Smooth muscle cell (in vitro differentiated cells): Measurements from ENCODE around the gene IQSEC2. TPM values are rescaled to one million over a fixed set of nuclear protein-coding genes. Genes with fewer than 3 reads are reported as not detected.

Source experiments
- DNase-seq: peaks from one replicate; lab custom pipeline; 2025; ENCODE audit not compliant: unreplicated experiment; lab: John Stamatoyannopoulos, UW
- H2AFZ ChIP-seq: fragments of 200-600 bp; sonication (generic); 2 replicates; pipeline ENCODE4 v1.6.0; 2016; ENCODE audit warnings: antibody characterized with exemption, low read depth, mild to moderate bottlenecking
- H3F3A ChIP-seq: fragments of 200-600 bp; sonication (generic); 2 replicates; pipeline ENCODE4 v1.6.0; 2017; ENCODE audit warnings: antibody characterized with exemption, low read depth
- H3K27ac ChIP-seq: fragments of 200-600 bp; sonication (generic); 2 replicates; pipeline ENCODE4 v1.5.1; 2016; ENCODE audit warnings: low read depth, mild to moderate bottlenecking
- H3K27me3 ChIP-seq: fragments of 200-600 bp; sonication (generic); 2 replicates; pipeline ENCODE4 v1.6.1; 2016; ENCODE audit warnings: low read depth, mild to moderate bottlenecking
- H3K36me3 ChIP-seq: fragments of 200-600 bp; sonication (generic); 2 replicates; pipeline ENCODE4 v1.5.1; 2016; ENCODE audit warnings: low read depth
- H3K4me1 ChIP-seq: fragments of 200-600 bp; sonication (generic); 2 replicates; pipeline ENCODE4 v1.5.1; 2016; ENCODE audit warnings: low read depth
- H3K4me2 ChIP-seq: fragments of 200-600 bp; sonication (generic); 2 replicates; pipeline ENCODE4 v1.6.0; 2016; ENCODE audit warnings: mild to moderate bottlenecking
- H3K4me3 ChIP-seq: fragments of 200-600 bp; sonication (generic); 2 replicates; pipeline ENCODE4 v1.5.1; 2016; ENCODE audit warnings: mild to moderate bottlenecking
- H3K79me2 ChIP-seq: fragments of 200-600 bp; sonication (generic); 2 replicates; pipeline ENCODE4 v1.6.0; 2016; ENCODE audit warnings: low read depth, mild to moderate bottlenecking
- H3K9ac ChIP-seq: fragments of 200-600 bp; sonication (generic); 2 replicates; pipeline ENCODE4 v1.6.0; 2016; ENCODE audit warnings: low read depth
- H3K9me3 ChIP-seq: fragments of 200-600 bp; sonication (generic); replicated peaks from 2 replicates; pipeline ENCODE4 v1.5.1; 2016; ENCODE audit warnings: low read depth
- H4K20me1 ChIP-seq: fragments of 200-600 bp; sonication (generic); 2 replicates; pipeline ENCODE4 v1.6.0; 2016; ENCODE audit warnings: low read depth
- WGBS: methylation state at CpG from one replicate; pipeline ENCODE4 v1.1.7; 2016; ENCODE audit warnings: low lambda C conversion rate; 5-methylcytosine and 5-hydroxymethylcytosine counted together
- polyA plus RNA-seq: library from polyadenylated mRNA; unstranded; fragments of >200 nt; fragmentation: Nextera tagmentation; extraction: Ambion mirVana; gene quantifications from 2 replicates; pipeline ENCODE4 v1.2.1, GENCODE V29; 2016
- total RNA-seq: library from RNA; depleted of rRNA; stranded (reverse); fragments of >200 nt; gene quantifications from 2 replicates; pipeline ENCODE4 v1.2.3, GENCODE V29; 2014
- TF ChIP-seq, protein P1 (sequence below): fragments of 200-600 bp; sonication (generic); IDR thresholded peaks from 2 replicates; pipeline ENCODE4 v1.5.1; 2017; ENCODE audit warnings: borderline replicate concordance, mild to moderate bottlenecking, antibody characterized with exemption; ENCODE audit not compliant: insufficient read depth, poor library complexity, severe bottlenecking

The IQSEC2 gene
- total and polyA plus RNA-seq, 2 experiments from 2014 or later = 4.2 to 6.9 TPM

DNA sequence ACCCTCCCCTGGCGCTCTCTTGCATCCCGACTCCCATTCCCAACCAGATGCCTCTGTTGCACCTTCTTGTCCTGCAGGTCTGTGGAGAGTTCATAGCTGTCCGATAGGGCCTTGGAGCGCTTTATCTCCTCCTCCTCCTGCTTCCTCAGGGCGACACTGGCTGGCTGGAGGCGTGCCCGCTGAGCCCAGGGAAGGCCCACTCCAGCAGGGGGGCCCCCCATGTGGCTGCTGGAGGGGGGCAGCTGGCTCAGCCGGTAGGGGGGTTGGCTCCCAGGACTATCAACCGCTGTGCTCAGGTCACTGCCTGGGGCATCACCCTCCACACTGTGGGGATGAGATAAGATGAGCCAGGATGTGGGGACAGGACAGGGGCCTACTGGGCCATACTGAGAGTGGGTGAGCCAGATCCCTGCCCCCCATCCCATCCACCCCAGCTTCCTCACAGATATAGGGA, 25.6 kb downstream of the IQSEC2 start:
- TF ChIP-seq, protein P1, sequence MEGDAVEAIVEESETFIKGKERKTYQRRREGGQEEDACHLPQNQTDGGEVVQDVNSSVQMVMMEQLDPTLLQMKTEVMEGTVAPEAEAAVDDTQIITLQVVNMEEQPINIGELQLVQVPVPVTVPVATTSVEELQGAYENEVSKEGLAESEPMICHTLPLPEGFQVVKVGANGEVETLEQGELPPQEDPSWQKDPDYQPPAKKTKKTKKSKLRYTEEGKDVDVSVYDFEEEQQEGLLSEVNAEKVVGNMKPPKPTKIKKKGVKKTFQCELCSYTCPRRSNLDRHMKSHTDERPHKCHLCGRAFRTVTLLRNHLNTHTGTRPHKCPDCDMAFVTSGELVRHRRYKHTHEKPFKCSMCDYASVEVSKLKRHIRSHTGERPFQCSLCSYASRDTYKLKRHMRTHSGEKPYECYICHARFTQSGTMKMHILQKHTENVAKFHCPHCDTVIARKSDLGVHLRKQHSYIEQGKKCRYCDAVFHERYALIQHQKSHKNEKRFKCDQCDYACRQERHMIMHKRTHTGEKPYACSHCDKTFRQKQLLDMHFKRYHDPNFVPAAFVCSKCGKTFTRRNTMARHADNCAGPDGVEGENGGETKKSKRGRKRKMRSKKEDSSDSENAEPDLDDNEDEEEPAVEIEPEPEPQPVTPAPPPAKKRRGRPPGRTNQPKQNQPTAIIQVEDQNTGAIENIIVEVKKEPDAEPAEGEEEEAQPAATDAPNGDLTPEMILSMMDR = no peak
- Histone ChIP-seq H3K27ac (no peak overlapping the region), H3K4me1 (no peaks in the 10 kb centered on the region), H3K4me2 (no peak overlapping the region), H4K20me1 (no peaks in the 10 kb centered on the region), H3K36me3 (no peaks in the 10 kb centered on the region), H3K9me3 (no peaks in the 10 kb centered on the region), H3F3A (no peaks in the 10 kb centered on the region), H3K4me3 (no peak overlapping the region), H3K9ac (no peak overlapping the region), H3K27me3 (no peaks in the 10 kb centered on the region), H3K79me2 (no peaks in the 10 kb centered on the region), H2AFZ (no peak overlapping the region)
- WGBS = 83% methylated on average over 9 of the region's 9 CpGs
- no peak for DNase-seq

DNA sequence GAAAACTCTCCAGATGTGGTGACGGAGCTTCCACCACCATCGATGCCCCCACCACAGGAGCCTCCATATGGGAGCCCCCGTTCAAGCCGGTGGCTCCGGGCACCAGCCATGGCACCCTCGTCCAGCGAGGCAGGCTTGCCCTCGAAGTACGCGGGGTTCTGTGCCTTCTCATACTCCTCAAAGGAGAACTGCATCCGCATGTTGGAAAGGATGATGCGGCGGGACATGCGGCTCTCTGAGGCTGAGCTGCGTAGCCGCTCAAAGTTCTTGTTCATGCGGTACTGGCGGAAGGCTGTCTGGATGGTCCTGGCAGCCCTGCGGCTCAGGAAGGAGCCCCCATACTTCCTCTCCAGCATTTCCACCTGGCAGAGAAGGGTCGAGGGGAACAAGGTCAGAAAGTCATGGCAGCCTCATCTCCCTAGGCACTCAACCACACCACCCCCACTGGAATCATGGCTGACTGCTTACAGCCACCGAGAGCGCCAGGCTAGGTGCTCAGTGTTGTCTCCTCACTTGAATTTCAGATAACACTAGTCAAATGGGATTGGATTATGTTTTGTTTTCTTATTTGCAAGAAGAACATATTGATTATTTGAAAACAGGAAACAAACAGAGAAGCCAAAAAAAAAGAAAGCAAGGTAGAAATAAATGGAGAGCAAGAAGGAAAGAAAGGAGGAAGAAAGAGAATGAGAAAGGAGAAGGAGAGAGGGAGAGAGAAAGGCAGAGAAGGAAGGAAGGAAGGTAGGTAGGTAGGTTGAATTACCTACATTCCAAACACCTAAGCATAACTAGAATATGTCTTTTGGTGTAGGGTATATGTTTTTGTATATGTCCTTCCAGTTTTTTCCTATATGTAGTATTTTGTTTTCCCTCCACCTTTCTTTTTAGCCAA, 26.6 kb downstream of the IQSEC2 start:
- TF ChIP-seq, protein P1 = no peak
- no peak overlapping the region for H3K4me2 ChIP-seq
- 88% methylated on average over 22 of the region's 22 CpGs for WGBS
- no peaks in the 10 kb centered on the region for H3K9me3 ChIP-seq
- no peaks in the 10 kb centered on the region for H3K27me3 ChIP-seq
- no peak for DNase-seq
- H3K9ac ChIP-seq = no peak overlapping the region
- H3K79me2 ChIP-seq = no peaks in the 10 kb centered on the region
- no peak overlapping the region for H3K27ac ChIP-seq
- no peaks in the 10 kb centered on the region for H4K20me1 ChIP-seq
- no peak overlapping the region for H2AFZ ChIP-seq
- no peaks in the 10 kb centered on the region for H3K36me3 ChIP-seq
- H3F3A ChIP-seq = no peaks in the 10 kb centered on the region
- H3K4me1 ChIP-seq = no peaks in the 10 kb centered on the region
- no peak overlapping the region for H3K4me3 ChIP-seq

DNA sequence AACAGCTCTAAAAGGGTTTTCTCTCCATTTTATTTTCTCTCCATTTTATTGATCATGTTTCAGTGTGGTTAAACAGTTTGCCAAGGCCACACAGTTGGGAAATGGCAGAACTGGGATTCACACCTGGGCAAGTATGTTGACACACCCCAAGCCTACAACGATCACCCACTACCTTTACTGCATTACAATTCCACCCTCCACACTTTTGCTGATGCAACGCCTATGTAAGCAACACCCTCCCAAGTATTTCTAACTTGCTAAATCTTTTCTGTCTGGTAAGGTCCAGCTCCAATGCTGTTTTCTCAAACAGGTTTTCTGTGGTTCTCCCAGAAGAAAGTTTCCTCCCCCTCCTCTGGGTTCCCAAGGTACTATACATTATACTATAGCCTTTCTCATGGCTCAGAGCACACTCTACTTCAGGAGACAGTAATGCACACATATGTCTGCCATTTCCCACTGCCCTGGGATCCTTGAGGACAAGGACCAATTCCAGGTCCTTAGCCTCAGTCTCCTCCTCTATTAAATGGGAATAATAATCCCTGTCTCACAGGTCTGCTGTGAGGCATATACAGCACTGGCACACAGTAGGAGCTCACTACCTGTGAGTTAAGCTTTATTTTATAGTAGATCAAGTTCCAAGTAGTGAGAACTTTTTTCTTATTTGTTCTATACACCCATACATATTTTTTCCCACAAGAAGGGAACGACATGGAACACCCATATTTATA, 27.9 kb downstream of the IQSEC2 start:
- no peak overlapping the region for H2AFZ ChIP-seq
- no peaks in the 10 kb centered on the region for H3K9me3 ChIP-seq
- H3K27me3 ChIP-seq = no peaks in the 10 kb centered on the region
- H3K4me1 ChIP-seq = no peaks in the 10 kb centered on the region
- no peaks in the 10 kb centered on the region for H3F3A ChIP-seq
- DNase-seq = no peak
- H3K4me3 ChIP-seq = no peak overlapping the region
- no peak overlapping the region for H3K4me2 ChIP-seq
- H3K27ac ChIP-seq = no peak overlapping the region
- TF ChIP-seq, protein P1 = no peak
- WGBS = 88% methylated on average over 3 of the region's 3 CpGs
- H4K20me1 ChIP-seq = no peaks in the 10 kb centered on the region
- no peaks in the 10 kb centered on the region for H3K79me2 ChIP-seq
- H3K9ac ChIP-seq = no peak overlapping the region
- no peaks in the 10 kb centered on the region for H3K36me3 ChIP-seq
